GM12878 (cell line): ENCODE data around the gene DLGAP3.

ENCODE experiments used
- CTCF ChIP-seq, 3 experiments: IDR thresholded peaks in 2 of 3; conservative IDR thresholded peaks in 1 of 3; 2 replicates each; pipeline ENCODE4 v1.5.1; 2011; ENCODE audit warnings: low read depth in 3 of 3, low read length in 3 of 3, mild to moderate bottlenecking in 3 of 3, control low read depth in 2 of 3, moderate library complexity in 2 of 3, inconsistent platforms in 1 of 3, mixed read lengths in 1 of 3; ENCODE audit not compliant: control insufficient read depth in 2 of 3, insufficient read depth in 1 of 3; ENCODE audit errors: extremely low read depth in 1 of 3
- NFYB ChIP-seq: IDR thresholded peaks from 2 replicates; pipeline ENCODE4 v1.6.1; 2011; ENCODE audit warnings: low read depth, mild to moderate bottlenecking, low read length, improper control_type of control experiment, moderate library complexity; ENCODE audit not compliant: insufficient read depth
- POLR2AphosphoS2 ChIP-seq: IDR thresholded peaks from 2 replicates; pipeline ENCODE4 v1.6.1; 2011; ENCODE audit warnings: low read depth, mild to moderate bottlenecking, low read length, improper control_type of control experiment, moderate library complexity
- TARDBP ChIP-seq: IDR thresholded peaks from 2 replicates; pipeline ENCODE4 v1.6.1; 2016; ENCODE audit warnings: borderline replicate concordance
- ZNF384 ChIP-seq: IDR thresholded peaks from 2 replicates; pipeline ENCODE4 v1.6.1; 2012; ENCODE audit warnings: low read depth, mild to moderate bottlenecking, low read length, improper control_type of control experiment, borderline replicate concordance
- TF ChIP-seq, protein P1 (sequence below): fragments of 450-650 bp; formaldehyde crosslinking; IDR thresholded peaks from 2 replicates; pipeline ENCODE4 v1.4.0; 2022; ENCODE audit warnings: mild to moderate bottlenecking, moderate library complexity

DNA sequence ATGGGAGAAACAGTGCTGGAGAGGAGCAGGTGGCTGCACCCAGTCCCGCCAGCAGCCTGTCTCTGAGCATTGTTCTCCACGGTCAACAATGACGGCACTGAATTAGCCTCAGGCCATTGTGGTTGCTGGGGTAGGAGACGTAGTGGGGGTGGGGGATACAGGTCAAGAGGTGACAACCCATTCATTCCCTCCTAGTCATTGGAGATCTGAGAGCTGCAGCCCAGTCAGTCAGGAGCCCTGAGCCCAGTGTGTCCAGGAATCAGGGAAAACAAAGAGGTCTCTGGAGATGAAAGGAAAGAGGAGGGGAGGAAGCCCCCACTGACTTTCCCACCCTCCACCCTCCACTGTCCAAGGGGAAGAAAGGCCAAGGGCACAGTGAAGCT is 85.2 kb downstream of the DLGAP3 start:
- no peak for TF ChIP-seq ZNF384
- no peak for TF ChIP-seq CTCF (IDR thresholded peaks at IDR 0.05 in 2 of 3, conservative IDR thresholded peaks at IDR 0.05 in 1 of 3; ENCODE audit: control insufficient read depth in 2 of 3, extremely low read depth in 1 of 3, insufficient read depth in 1 of 3, low read depth in 3 of 3, low read length in 3 of 3)
- TF ChIP-seq NFYB = no peak
- TF ChIP-seq POLR2AphosphoS2 = no peak
- TF ChIP-seq, protein P1, sequence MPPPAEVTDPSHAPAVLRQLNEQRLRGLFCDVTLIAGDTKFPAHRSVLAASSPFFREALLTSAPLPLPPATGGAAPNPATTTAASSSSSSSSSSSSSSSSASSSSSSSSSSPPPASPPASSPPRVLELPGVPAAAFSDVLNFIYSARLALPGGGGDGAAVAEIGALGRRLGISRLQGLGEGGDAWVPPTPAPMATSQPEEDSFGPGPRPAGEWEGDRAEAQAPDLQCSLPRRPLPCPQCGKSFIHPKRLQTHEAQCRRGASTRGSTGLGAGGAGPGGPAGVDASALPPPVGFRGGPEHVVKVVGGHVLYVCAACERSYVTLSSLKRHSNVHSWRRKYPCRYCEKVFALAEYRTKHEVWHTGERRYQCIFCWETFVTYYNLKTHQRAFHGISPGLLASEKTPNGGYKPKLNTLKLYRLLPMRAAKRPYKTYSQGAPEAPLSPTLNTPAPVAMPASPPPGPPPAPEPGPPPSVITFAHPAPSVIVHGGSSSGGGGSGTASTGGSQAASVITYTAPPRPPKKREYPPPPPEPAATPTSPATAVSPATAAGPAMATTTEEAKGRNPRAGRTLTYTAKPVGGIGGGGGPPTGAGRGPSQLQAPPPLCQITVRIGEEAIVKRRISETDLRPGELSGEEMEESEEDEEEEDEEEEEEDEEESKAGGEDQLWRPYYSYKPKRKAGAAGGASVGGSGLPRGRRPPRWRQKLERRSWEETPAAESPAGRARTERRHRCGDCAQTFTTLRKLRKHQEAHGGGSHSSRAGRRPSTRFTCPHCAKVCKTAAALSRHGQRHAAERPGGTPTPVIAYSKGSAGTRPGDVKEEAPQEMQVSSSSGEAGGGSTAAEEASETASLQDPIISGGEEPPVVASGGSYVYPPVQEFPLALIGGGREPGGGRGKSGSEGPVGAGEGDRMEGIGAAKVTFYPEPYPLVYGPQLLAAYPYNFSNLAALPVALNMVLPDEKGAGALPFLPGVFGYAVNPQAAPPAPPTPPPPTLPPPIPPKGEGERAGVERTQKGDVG (CRISPR knock-in tag) = no peak
- no peak for TF ChIP-seq TARDBP
